SIG-M5 treated with dmso at 0.1 percent for 504 hours (cell line): ENCODE measurements around the gene PIP4K2A.
"Not testable (repeated sequence)": the region's sequence is repeated elsewhere in the genome, so short reads cannot be mapped to it uniquely, and the experiment has no call there.

Source experiments
- DNase-seq: peaks from one replicate; lab custom pipeline; 2025; ENCODE audit not compliant: unreplicated experiment; lab: John Stamatoyannopoulos, UW

Gene PIP4K2A

GRCh38 chr10:22527520-22527919 is 186.9 kb downstream of the PIP4K2A start:
- no peak for DNase-seq

DNA sequence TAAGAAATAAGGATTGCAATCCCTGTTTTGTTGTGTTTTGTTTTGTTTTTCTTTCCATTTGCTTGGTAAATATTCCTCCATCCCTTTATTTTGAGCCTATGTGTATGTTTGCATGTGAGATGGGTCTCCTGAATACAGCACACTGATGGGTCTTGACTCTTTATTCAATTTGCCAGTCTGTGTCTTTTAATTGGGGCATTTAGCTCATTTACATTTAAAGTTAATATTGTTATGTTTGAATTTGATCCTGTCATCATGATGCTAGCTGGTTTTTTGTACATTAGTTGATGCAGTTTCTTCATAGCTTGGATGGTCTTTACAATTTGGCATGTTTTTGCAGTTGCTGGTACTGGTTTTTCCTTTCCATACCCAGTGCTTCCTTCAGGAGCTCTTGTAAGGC is 190.0 kb downstream of the PIP4K2A start:
- DNase-seq, result not testable (repeated sequence)

DNA sequence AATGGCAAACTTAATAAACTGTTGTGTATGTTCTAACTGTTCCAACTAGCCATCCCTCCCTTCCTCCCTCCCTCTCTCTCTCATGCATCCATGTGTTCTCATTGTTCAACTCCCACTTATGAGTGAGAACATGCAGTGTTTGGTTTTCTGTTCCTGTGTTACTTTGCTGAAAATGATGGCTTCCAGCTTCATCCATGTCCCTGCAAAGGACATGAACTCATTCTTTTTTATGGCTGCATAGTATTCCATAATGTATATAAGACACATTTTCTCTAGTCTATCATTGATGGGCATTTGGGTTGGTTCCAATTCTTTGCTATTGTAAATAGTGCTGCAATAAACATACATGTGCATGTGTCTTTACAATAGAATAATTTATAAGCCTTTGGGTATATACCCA is 193.7 kb downstream of the PIP4K2A start:
- DNase-seq, result not testable (repeated sequence)

DNA sequence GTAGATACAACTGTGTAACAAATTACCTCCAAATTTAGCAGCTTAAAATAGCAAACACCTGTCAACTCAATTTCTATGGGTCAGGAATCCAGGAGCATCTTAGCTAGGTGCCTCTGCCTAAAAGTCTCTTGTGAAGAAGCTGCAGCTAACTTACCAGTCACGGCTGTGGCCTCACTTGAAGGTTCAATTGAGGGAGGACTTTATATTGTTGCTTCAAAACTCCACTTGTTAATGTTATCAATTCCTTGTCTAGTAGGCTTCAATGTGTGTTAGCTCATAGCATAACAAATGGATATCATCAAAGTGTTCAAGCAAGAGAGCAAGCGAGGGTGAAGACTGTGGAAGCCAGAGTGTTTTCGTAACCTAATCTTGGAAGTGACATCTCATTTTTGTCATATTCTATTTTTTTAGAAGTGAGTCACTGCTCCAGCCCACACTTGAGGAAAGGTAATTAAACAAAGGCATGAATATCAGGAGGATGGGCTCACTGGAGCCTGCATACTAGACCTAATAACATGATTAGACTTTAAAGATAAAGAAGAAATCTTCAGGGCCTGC is 196.1 kb downstream of the PIP4K2A start:
- no peak for DNase-seq

- no peak for DNase-seq
Measured at GRCh38 chr10:22515009-22515408, 199.4 kb downstream of the PIP4K2A start.

GRCh38 chr10:22514414-22514758 is 200.0 kb downstream of the PIP4K2A start:
- DNase-seq, result not testable (repeated sequence)

- DNase-seq, result not testable (repeated sequence)
Measured at GRCh38 chr10:22513483-22514413, 200.6 kb downstream of the PIP4K2A start.

DNA sequence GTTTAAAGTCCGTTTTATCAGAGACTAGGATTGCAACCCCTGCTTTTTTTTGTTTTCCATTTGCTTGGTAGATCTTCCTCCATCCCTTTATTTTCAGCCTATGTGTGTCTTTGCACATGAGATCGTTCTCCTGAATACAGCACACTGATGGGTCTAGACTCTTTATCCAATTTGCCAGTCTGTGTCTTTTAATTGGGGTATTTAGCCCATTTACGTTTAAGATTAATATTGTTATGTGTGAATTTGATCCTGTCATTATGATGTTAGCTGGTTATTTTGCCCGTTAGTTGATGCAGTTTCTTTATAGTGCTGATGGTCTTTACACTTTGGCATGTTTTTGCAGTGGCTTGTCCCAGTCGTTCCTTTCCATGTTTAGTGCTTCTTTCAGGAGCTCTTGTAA is 202.4 kb downstream of the PIP4K2A start:
- not testable (repeated sequence) for DNase-seq

- not testable (repeated sequence) for DNase-seq
Measured at GRCh38 chr10:22508214-22508613, 206.2 kb downstream of the PIP4K2A start.

DNA sequence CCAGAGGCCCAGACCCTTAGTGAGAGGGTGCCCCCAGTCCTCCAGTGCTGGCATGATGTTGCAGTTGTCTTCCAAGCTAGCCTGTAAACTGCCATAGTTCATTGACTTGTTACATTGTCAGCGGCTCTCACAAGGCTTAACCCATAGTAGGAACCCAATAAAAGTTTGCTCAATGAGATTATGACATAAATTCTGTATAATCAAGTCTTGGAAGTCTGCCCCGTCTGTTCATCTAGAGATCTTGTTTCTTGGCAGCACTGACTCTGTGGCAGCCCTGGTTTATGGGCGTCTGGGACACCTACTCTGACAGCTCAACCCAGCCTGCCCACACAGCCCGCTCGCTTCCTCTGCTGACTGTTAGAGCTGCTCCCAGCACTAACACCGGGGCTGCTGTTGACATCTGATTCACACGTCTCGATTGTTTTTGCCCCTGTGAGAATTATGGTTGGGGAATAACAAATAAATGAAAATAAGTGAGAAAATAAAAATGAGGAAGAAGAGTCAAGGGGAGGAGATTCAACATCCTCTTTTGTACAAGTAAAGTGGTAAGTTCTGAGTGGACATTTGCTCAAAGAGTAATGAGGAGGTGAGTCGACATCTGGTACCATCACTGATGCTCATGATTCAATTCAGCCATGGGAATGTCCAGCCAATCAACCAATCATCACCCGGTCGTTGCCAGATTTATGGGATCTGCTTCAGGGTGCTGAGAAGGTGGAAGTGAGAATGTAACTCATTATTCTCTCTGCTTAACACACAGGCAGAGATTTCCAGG is 208.3 kb downstream of the PIP4K2A start:
- DNase-seq, result no peak

GRCh38 chr10:22504766-22505165 is 209.6 kb downstream of the PIP4K2A start:
- no peak for DNase-seq

GRCh38 chr10:22503315-22504088 is 210.9 kb downstream of the PIP4K2A start:
- DNase-seq, result no peak

DNA sequence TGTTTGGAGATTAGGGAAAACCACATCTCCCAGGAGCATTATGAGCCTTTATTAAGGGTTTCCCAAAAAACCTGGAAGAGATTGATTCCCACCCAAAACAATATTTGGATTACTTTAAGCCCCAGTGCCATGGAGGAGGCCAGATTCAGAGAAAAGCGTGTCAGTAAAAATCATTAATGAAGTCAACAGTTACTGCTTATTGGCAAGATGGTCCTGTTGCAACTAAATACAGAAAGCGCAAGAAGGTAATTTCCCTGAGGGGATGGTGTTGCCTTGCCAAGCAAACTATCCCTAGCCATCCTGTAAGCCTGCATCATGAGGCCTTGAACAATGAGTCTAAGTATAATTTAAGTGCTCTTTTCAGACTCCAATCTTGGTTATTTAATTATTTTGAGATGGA is 212.5 kb downstream of the PIP4K2A start:
- no peak for DNase-seq

GRCh38 chr10:22501413-22501812 is 213.0 kb downstream of the PIP4K2A start:
- DNase-seq, result no peak

- DNase-seq, result no peak
Measured at GRCh38 chr10:22500656-22501340, 213.6 kb downstream of the PIP4K2A start.

DNA sequence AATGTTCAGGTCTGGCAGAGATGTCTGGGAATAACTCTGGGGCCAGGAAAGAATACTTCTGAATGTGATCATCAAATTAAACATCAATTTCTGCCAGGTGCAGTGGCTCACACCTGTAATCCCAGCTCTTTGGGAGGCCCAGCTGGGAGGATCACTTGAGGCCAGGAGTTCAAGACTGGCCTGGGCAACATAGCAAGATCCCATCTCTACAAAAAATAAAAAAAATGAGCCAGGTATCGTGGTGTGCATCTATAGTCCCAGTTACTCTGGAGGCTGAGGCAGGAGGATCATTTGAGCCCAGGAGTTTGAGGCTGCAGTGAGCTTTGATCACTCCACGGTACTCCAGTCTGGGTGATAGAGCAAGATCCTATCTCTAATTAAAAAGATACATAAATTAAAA is 214.4 kb downstream of the PIP4K2A start:
- DNase-seq, result not testable (repeated sequence)

GRCh38 chr10:22495396-22495795 is 219.0 kb downstream of the PIP4K2A start:
- DNase-seq, result no peak

- DNase-seq, result no peak
Measured at GRCh38 chr10:22494007-22494406, 220.4 kb downstream of the PIP4K2A start.

GRCh38 chr10:22491931-22492615 is 222.3 kb downstream of the PIP4K2A start:
- DNase-seq, result no peak

DNA sequence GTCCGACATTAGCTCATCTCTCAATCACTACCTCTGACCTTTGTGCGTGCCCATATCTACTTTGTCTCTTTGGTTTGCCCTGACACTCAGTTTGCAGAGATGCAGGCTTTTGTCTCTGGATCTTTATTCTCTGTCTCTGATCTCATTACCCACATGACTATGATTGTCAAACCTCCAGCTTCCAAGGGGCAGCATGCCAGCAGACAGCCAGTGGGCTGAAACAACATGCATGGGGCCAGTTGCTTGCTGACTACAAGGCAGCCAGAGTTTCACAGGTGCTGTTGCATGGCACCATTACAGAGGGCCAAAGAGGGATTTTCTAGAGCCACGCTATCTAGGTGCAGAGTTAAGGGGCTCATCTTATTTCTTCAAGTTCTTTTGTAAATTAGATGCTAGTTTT is 222.9 kb downstream of the PIP4K2A start:
- no peak for DNase-seq
